Hematopoietic multipotent progenitor cell treated with erythropoietin and hydrocortisone succinate and interleukin-3 and kit ligand, for 15 days (in vitro differentiated cells): Measurements from ENCODE around the gene LRIT1.

Experiments used
- DNase-seq: peaks from one replicate; pipeline ENCODE4 v3.0.0-alpha.2; 2015; ENCODE audit warnings: low spot score

LRIT1 gene

DNA sequence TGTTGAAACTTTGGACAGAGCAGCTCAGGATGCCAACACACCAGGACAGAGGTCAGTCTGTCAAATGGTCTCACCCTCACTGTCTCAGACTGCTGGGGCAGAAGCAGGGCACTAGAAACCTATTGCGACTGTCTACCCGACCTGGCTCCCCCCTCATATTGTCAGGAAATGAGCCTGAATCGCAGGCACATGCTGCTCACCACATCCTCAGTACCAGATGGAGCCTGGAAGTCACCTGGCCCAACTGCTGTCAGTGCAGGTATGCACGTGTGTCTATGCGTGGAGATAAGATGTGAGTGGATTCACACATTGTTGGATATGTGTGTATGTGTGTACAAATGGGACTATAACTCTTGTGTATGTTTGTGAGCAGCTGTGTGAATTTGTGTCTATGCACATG, 50.2 kb downstream of the LRIT1 start:
- no peak for DNase-seq

DNA sequence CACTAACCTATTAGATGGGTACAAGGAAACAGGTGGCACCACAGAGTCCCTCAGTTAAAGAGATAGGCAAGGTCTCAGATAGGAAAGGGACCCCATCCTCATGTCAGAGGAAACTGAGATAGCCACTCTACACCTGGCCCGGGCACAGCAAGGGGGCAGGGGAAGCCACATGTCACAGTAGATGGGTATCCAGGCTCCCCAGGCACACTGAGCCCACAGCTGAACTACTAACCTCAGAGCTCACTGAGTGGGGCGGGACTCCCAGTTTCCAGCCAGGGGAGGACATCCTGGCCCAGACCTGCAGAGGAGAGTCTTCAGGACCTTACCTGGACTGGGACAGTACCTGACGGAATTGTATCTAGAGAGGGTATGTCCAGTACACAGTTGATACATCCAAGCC, 50.7 kb downstream of the LRIT1 start:
- DNase-seq: no peak

DNA sequence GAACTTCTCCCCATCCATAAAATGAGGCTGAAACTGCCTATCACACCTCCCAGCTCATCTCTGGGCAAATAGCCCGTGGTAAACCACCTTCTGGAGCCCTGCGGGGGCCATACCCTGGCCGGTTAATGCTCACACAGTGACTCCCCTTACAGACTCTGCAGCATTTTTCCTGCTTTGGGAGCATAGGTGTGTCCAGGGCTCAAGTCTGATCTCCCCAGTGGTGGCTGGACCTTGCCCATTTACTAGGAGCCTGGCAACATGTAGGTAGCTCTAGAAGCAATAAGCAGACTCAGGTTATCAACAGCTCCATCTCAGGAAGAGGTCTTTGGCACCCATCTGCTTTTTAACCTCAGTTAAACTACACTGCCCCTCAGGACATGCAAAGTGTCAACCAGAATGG, 52.5 kb downstream of the LRIT1 start:
- no peak for DNase-seq

DNA sequence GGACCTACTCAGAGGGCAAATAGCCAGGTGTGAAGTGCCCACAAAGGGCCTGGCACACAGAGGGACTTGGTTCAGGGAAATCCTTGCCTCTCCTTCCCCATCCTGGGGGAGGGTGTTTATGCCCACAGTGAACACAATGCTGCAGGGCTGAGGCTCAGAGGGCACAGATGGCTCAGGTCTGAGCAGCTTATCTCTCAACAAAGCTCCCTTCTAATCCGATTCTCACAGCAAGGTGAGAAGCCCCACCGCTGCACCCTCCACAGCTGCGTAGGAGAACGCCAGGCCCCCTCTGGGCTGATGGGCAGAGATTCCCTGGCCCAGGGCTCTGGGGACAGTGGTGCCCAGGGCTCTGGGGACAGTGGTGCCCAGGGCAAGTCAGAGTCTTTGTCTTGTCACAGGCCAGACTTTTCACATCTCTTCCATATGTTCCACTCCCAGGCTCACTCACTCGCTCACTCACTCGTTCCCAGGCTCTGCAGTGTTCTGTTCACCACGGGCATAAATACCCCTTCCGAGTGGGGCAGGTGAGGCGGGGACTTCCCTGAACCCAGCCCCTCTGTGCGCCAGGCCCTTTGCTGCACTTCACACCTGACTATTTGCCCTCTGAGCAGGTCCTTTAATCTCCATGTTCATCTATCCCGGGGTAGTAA, 55.7 kb downstream of the LRIT1 start:
- DNase-seq: no peak

DNA sequence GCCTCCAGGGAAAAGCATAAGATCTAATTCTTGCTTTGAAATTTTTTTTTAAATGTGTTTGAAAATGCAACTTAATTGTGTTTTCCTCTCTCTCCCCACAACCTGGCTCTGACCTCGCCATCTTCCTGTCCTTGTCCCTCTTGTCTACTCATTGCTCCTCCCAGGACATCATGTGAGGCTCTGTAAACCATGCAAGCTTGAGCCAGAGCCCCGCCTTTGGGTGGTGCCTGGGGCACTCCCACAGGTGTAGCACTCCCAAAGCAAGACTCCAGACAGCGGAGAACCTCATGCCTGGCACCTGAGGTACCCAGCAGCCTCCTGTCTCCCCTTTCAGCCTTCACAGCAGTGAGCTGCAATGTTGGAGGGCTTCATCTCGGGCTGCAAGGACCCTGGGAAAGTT, 56.8 kb downstream of the LRIT1 start:
- no peak for DNase-seq

DNA sequence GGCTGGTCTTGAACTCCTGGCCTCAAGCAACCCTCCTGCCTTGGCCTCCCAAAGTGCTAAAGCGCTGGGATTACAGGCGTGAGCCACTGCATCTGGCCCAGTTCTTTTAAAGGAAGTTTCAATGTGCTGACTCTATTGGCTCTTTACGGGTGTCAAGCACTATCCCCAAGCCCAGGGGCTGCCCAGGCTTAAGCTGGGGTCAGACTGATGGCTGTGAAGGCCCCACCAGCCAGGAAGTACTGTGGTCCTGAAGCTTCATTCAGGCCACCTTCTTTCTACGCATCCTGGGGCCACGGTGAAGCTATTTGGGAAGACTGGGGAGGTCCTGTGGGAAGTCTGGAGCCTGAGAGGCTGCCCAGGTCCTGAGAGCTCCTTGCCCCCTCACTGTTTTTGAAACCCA, 59.7 kb downstream of the LRIT1 start:
- DNase-seq: no peak
